ENCODE data around the gene TMEM150B. TPM values are rescaled to one million over a fixed set of nuclear protein-coding genes. Genes with fewer than 3 reads are reported as not detected.

Gene TMEM150B
- total and polyA plus RNA-seq, 2 donors (not counting 3 experiments of a cell fraction or from before 2014, with no cell fraction given): not detected

DNA sequence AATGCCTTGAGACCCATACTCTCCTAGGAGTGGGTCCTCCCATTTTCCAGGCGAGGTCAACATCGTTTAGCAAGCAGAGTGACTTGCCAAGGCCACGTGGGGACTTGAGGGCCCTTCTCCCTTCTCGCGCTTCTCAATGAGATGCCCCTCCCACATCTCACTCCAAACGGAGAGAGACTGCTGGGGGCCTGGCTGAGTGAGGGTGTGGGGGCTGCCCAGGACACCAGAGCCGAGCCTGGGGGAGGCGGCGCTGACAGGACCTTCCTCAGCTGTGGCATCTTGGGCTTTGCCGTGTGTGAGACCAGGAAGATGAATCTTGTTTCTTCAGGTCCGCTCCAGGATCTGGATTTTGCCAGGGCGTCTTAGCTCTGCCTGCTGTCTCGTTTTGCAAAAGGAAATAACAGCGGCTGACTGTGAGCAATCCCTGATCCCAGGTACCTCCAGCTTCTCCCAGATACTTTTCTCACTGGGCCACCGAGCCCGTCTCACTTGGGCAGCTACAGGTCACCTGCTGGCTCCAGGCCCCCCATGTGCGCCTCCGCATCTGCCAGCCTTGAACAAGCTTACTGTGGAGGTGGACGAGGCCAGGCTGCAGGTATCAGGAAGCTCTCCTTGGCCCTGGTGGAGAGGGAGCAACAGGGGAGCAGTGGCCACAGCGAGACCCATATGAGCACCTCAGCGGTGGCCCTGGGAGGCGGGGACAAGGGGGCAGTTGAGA is 23.3 kb upstream of the TMEM150B start:
- no TSS peak for BruUV-seq (replicated peaks)
- CTCF ChIA-PET: no interaction called here
- Histone ChIP-seq H4K20me1 (replicated peaks; ENCODE audit: control insufficient read depth, extremely low read depth, insufficient read depth, low read length) (no peaks in the 10 kb centered on the region), H3K9ac (replicated peaks; ENCODE audit: extremely low read depth, insufficient read depth, low read length) (no peak overlapping the region), H3K27ac (ENCODE audit: insufficient read depth, low read depth, low read length) (no peak overlapping the region), H3K36me3 (ENCODE audit: control insufficient read depth in 2 of 2, extremely low read depth in 1 of 2, insufficient read depth in 2 of 2, low read length in 2 of 2) (peaks cover 0 to 2% of the 10 kb centered on the region in 2 experiments), H3K9me3 (replicated peaks; ENCODE audit: control insufficient read depth, insufficient read depth, low read length) (no peaks in the 10 kb centered on the region), H3K4me2 (ENCODE audit: insufficient read depth, low read length) (no peak overlapping the region), H3K27me3 (ENCODE audit: control insufficient read depth in 2 of 2, insufficient read depth in 2 of 2, low read length in 2 of 2) (peaks cover 14 to 15% of the 10 kb centered on the region in 2 experiments), H3K9me1 (replicated peaks; ENCODE audit: control insufficient read depth, extremely low read depth, insufficient read depth, low read length) (no peaks in the 10 kb centered on the region), H3K4me3 (replicated peaks in 1 of 3; ENCODE audit: insufficient read depth in 1 of 3, low read depth in 1 of 3, low read length in 3 of 3) (no peak overlapping the region), H2AFZ (ENCODE audit: low read depth, low read length) (no peak overlapping the region), H3K4me1 (ENCODE audit: control insufficient read depth, extremely low read depth, insufficient read depth, low read length) (peaks cover under 1% of the 10 kb centered on the region), H3K79me2 (ENCODE audit: control insufficient read depth, insufficient read depth, low read length) (no peaks in the 10 kb centered on the region)
- intact Hi-C loops (cut with micrococcal nuclease) (no loop called here), dilution Hi-C loops (cut with MboI; ENCODE audit: extremely low pct_ligation_motif_present, low sequenced_read_pairs) (no loop called here)
- TF ChIP-seq FOS (IDR thresholded peaks at IDR 0.05; ENCODE audit: borderline replicate concordance, insufficient read depth, low read length) (no peak), MYC (IDR thresholded peaks at IDR 0.05; ENCODE audit: low read depth, low read length) (no peak), EZH2 (IDR thresholded peaks at IDR 0.05; ENCODE audit: borderline replicate concordance, low read depth, low read length, severe bottlenecking) (no peak), POLR2A (IDR thresholded peaks at IDR 0.05; ENCODE audit: low read depth, low read length) (no peak), GATA2 (IDR thresholded peaks at IDR 0.05; ENCODE audit: insufficient read depth, insufficient read length, low read depth, low read length) (no peak), MAX (IDR thresholded peaks at IDR 0.05; ENCODE audit: insufficient read depth, insufficient read length) (no peak), JUN (IDR thresholded peaks at IDR 0.05; ENCODE audit: borderline replicate concordance, insufficient read depth, insufficient read length, low read depth) (no peak), POLR2AphosphoS5 (IDR thresholded peaks at IDR 0.05; ENCODE audit: insufficient read depth, low read depth, low read length) (no peak)
- TF ChIP-seq, protein P1, sequence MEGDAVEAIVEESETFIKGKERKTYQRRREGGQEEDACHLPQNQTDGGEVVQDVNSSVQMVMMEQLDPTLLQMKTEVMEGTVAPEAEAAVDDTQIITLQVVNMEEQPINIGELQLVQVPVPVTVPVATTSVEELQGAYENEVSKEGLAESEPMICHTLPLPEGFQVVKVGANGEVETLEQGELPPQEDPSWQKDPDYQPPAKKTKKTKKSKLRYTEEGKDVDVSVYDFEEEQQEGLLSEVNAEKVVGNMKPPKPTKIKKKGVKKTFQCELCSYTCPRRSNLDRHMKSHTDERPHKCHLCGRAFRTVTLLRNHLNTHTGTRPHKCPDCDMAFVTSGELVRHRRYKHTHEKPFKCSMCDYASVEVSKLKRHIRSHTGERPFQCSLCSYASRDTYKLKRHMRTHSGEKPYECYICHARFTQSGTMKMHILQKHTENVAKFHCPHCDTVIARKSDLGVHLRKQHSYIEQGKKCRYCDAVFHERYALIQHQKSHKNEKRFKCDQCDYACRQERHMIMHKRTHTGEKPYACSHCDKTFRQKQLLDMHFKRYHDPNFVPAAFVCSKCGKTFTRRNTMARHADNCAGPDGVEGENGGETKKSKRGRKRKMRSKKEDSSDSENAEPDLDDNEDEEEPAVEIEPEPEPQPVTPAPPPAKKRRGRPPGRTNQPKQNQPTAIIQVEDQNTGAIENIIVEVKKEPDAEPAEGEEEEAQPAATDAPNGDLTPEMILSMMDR (IDR thresholded peaks at IDR 0.05; ENCODE audit: extremely low read depth in 1 of 2, insufficient read depth in 1 of 2, low read depth in 1 of 2, low read length in 2 of 2): no peak
- POLR2A ChIA-PET: interaction anchor here (0.6 kb wide), 2 partner anchors 11 to 50 kb away, joined by 3 to 7 read pairs; no protein-coding TSS in a partner anchor
- FAIRE-seq: no peak
- DNase-seq (ENCODE audit: low read depth, low spot score): no peak
